Ovary (tissue), 3 donors: Measurements from ENCODE around the gene NCOR1.

Experiments used
- CTCF ChIP-seq, 3 donors: fragments of 450-650 bp in 2 of 3; fragments of 200-600 bp in 1 of 3; IDR thresholded peaks; one replicate each; pipeline versions ENCODE4 v1.5.1 to v1.8.0; 2016 to 2022; ENCODE audit warnings: antibody characterized with exemption in 3 of 3, mild to moderate bottlenecking in 1 of 3
- EP300 ChIP-seq: sonication (generic); formaldehyde crosslinking; IDR thresholded peaks from one replicate; pipeline ENCODE4 v1.6.1; 2017; ENCODE audit warnings: antibody characterized with exemption
- POLR2A ChIP-seq: fragments of 450-650 bp; IDR thresholded peaks from one replicate; pipeline ENCODE4 v1.6.1; 2017; ENCODE audit warnings: antibody characterized with exemption, mild to moderate bottlenecking, moderate library complexity
- donor health status: DM: no; HTN: no; CAD: no.

GRCh38 chr17:16140854-16141253 lies 74.5 kb downstream of the NCOR1 start:
- TF ChIP-seq POLR2A (no peak), CTCF (IDR thresholded peaks at IDR 0.05) (no peak), EP300 (no peak)
